Left lung (tissue), 10 donors: Measurements from ENCODE around the gene GALK1. TPM values are rescaled to one million over a fixed set of nuclear protein-coding genes. Genes with fewer than 3 reads are reported as not detected.

Source experiments
- ATAC-seq: fragments of 200-7000 bp; cut with Tn5 transposase; one replicate; pipeline ENCODE4 v1.9.1; 2020; ENCODE audit warnings: moderate library complexity
- DNase-seq, 4 donors: peaks; one replicate each; pipeline ENCODE4 v3.0.0-alpha.2; 2013 to 2020
- H3K27ac ChIP-seq, 2 donors: fragments of 200-600 bp; sonication (generic) in 1 of 2; one replicate each; pipeline versions ENCODE4 v1.5.0 to v1.8.0; 2020 to 2021
- H3K27me3 ChIP-seq, 2 donors: fragments of 200-600 bp; sonication (generic) in 1 of 2; one replicate each; pipeline versions ENCODE4 v1.5.0 to v1.8.0; 2020 to 2021
- H3K36me3 ChIP-seq, 2 donors: fragments of 200-600 bp; sonication (generic) in 1 of 2; one replicate each; pipeline versions ENCODE4 v1.5.0 to v1.8.0; 2020 to 2021
- H3K4me1 ChIP-seq, 2 donors: fragments of 200-600 bp; one replicate each; pipeline ENCODE4 v1.8.0; 2021
- H3K4me3 ChIP-seq, 2 donors: fragments of 200-600 bp; sonication (generic) in 1 of 2; one replicate each; pipeline versions ENCODE4 v1.5.0 to v1.8.0; 2020 to 2021; ENCODE audit warnings: mild to moderate bottlenecking in 1 of 2
- H3K9me3 ChIP-seq, 2 donors: fragments of 200-600 bp; sonication (generic) in 1 of 2; one replicate each; pipeline versions ENCODE4 v1.5.0 to v1.8.0; 2020 to 2021
- intact Hi-C, 2 donors: fragments of 100-400 bp; cut with DNase I; formaldehyde crosslinking; loops; one replicate each; pipeline versions ENCODE4 v1.11.2 to v1.14.2; 2022
- polyA plus RNA-seq, 6 donors: library from polyadenylated mRNA; unstranded; fragments of 120-200 nt; gene quantifications; one replicate each; pipeline ENCODE4 v1.2.1, GENCODE V29; 2013; ENCODE audit not compliant: insufficient read length in 6 of 6
- total RNA-seq, 2 donors: library from RNA; stranded (reverse); fragmentation: NEBNext Ultra II Directional; extraction: Animal tissue kit (Norgen Biotek cat#: 25700); gene quantifications; one replicate each; pipeline ENCODE4 v1.2.1, GENCODE V29; 2021
- TF ChIP-seq, protein P1 (sequence below), 2 donors: fragments of 200-600 bp; sonication (generic) in 1 of 2; IDR thresholded peaks; one replicate each; pipeline versions ENCODE4 v1.5.0 to v1.8.0; 2021; ENCODE audit warnings: antibody characterized with exemption in 2 of 2
- donor health status: DM: no; HTN: yes; CAD: no.
- donor health status: DM: no; HTN: no; CAD: no.

GALK1 gene
- total and polyA plus RNA-seq, 8 donors: 10.3 to 39.6 (median 16.4) TPM

DNA sequence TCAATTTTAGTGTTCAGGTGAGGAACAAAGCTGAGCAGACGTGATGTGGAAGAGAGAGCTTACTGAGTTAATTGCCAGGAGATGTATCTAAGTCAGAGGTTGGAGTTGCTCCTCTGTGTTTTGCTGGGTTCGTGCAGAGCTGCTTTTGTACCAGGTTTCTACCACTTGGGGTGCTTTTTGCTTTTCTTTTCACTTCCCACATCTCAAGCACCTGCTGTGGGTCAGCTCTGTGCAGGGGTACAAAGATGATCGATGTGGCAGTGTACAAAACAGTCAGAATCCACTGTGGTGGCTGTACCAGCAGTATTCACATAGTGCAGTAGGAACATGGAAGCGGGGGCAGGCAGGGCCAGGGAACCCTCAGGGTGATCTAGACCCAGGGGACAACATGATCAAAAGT, 34.4 kb upstream of the GALK1 start:
- ATAC-seq (no peak), DNase-seq (no peak)
- H3K36me3 ChIP-seq: peaks cover 0 to 42% of the 10 kb centered on the region in 2 donors
- no peak overlapping the region for H3K4me3 ChIP-seq
- H3K4me1 ChIP-seq: no peaks in the 10 kb centered on the region
- H3K9me3 ChIP-seq: no peaks in the 10 kb centered on the region
- no peaks in the 10 kb centered on the region for H3K27me3 ChIP-seq
- intact Hi-C loops: no loop called here
- TF ChIP-seq, protein P1, sequence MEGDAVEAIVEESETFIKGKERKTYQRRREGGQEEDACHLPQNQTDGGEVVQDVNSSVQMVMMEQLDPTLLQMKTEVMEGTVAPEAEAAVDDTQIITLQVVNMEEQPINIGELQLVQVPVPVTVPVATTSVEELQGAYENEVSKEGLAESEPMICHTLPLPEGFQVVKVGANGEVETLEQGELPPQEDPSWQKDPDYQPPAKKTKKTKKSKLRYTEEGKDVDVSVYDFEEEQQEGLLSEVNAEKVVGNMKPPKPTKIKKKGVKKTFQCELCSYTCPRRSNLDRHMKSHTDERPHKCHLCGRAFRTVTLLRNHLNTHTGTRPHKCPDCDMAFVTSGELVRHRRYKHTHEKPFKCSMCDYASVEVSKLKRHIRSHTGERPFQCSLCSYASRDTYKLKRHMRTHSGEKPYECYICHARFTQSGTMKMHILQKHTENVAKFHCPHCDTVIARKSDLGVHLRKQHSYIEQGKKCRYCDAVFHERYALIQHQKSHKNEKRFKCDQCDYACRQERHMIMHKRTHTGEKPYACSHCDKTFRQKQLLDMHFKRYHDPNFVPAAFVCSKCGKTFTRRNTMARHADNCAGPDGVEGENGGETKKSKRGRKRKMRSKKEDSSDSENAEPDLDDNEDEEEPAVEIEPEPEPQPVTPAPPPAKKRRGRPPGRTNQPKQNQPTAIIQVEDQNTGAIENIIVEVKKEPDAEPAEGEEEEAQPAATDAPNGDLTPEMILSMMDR (IDR thresholded peaks at IDR 0.05): no peak
- no peak overlapping the region for H3K27ac ChIP-seq

DNA sequence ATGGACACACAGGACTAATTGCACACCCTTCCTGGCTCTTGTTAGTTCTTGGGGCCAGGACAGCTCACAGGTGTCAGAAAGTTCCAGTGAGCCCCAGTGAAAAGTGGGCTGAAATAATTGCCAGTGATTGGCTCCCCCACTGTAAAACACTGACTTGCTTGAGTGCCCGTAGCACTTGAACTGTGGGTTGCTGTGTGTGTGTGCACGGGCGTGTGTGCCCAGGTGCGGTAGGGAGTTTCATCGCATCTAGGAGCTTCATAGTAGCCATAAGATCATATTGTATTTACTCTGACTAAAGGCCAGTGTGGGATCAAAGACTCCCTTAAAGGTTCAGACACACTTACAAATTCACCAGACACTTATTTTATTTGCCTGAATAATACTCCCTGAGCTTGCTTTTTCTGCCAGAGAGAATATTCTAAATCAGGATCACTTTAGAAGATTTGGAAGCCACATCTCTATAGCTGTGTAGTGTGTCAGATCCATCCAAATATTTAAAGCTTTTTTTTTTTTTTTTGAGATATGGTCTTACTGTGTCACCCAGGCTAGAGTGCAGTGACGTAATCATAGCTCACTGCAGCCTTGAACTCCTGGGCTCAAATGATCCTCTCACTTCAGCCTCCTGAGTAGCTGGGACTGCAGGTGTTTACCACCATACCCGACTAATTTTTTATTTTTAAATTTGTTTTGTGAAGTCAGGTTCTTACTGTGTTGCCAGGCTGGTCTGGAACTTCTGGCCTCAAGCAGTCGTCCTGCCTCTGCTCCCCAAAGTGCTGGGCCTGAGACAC, 31.0 kb upstream of the GALK1 start:
- intact Hi-C loops: no loop called here
- ATAC-seq (no peak), DNase-seq (peak in 1 of 4 donors; percentile 35)
- Histone ChIP-seq H3K9me3 (no peaks in the 10 kb centered on the region), H3K27ac (no peak overlapping the region), H3K4me3 (no peak overlapping the region), H3K36me3 (peaks cover 0 to 34% of the 10 kb centered on the region in 2 donors), H3K27me3 (no peaks in the 10 kb centered on the region), H3K4me1 (no peaks in the 10 kb centered on the region)
- TF ChIP-seq, protein P1 (IDR thresholded peaks at IDR 0.05): no peak

DNA sequence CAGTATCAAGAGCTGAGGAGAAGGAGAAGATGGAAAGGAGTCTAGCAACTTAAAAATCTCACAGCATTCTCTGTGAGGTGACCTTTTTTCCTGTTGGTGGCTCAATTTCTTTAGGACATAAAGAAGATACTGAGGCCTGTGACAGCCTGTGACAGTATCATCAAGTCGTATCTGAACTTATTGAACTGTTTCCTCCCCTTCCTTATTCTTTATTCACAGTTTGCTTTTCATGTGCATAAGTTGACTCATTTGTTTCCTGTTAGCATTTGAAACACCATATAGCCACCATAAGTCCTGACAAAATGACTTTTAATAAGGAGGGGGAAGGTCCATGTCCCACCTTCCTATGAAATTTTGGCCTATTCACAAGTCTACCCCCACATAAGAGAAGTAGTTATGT, 28.5 kb upstream of the GALK1 start:
- no peak overlapping the region for H3K27ac ChIP-seq
- peaks cover 0 to 14% of the 10 kb centered on the region in 2 donors for H3K36me3 ChIP-seq
- intact Hi-C loops: no loop called here
- H3K27me3 ChIP-seq: no peaks in the 10 kb centered on the region
- H3K9me3 ChIP-seq: no peaks in the 10 kb centered on the region
- H3K4me1 ChIP-seq: peaks cover 0 to 8% of the 10 kb centered on the region in 2 donors
- ATAC-seq (no peak), DNase-seq (no peak)
- no peak overlapping the region for H3K4me3 ChIP-seq
- TF ChIP-seq, protein P1 (IDR thresholded peaks at IDR 0.05): no peak

DNA sequence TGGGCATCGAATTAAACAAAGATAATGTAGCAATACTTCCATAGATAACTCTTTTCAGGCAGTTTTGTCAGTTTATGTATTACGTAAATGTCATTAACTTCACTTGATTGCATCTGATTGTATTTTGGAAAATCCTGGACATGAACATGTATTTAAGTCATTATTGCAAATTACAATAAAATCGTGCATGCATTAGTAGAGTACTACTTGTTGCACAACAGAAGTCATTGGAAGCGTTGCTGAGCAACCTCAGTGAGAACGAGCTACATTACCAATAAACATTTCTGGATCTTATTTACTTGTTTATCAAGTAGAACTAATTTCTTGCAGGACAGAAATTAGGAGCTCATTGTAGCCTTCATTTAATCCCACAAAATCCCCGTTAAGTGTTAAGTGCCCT, 26.3 kb upstream of the GALK1 start:
- intact Hi-C loops: no loop called here
- DNase-seq: peak in 1 of 4 donors; percentile 77
- H3K27ac ChIP-seq: no peak overlapping the region

More for the DNA sequence above, 26.3 kb upstream of the GALK1 start:
- no peaks in the 10 kb centered on the region for H3K27me3 ChIP-seq
- H3K36me3 ChIP-seq: peaks cover 0 to 3% of the 10 kb centered on the region in 2 donors
- H3K4me3 ChIP-seq: no peak overlapping the region
- H3K9me3 ChIP-seq: no peaks in the 10 kb centered on the region
- peaks cover 8 to 27% of the 10 kb centered on the region in 2 donors for H3K4me1 ChIP-seq
- TF ChIP-seq, protein P1 (IDR thresholded peaks at IDR 0.05): no peak
- ATAC-seq: no peak
